Ovary (tissue), 9 donors: ENCODE results near the gene SLC2A5. TPM values are rescaled to one million over a fixed set of nuclear protein-coding genes. Genes with fewer than 3 reads are reported as not detected.

Experiments
- DNase-seq, 5 donors: peaks; one replicate each; pipeline ENCODE4 v3.0.0-alpha.2; 2019 to 2020
- H3K27ac ChIP-seq, 2 donors: fragments of 200-600 bp; one replicate each; pipeline versions ENCODE4 v1.5.1 to v1.8.0; 2019 to 2022
- H3K27me3 ChIP-seq: fragments of 200-600 bp; one replicate; pipeline ENCODE4 v1.8.0; 2022
- H3K36me3 ChIP-seq: fragments of 200-600 bp; sonication (generic); one replicate; pipeline ENCODE4 v1.5.1; 2019
- H3K4me1 ChIP-seq: one replicate; pipeline ENCODE4 v1.8.1; 2013; ENCODE audit warnings: mild to moderate bottlenecking, moderate library complexity; ENCODE audit not compliant: insufficient read depth
- H3K4me3 ChIP-seq: fragments of 200-600 bp; sonication (generic); one replicate; pipeline ENCODE4 v1.5.1; 2017
- H3K9me3 ChIP-seq, 2 donors: fragments of 200-600 bp in 1 of 2; sonication (generic) in 1 of 2; one replicate each; pipeline versions ENCODE4 v1.5.1 to v1.8.1; 2013 to 2019; ENCODE audit warnings: mild to moderate bottlenecking in 1 of 2, moderate library complexity in 1 of 2
- CTCF ChIP-seq, 3 donors: fragments of 450-650 bp in 2 of 3; fragments of 200-600 bp in 1 of 3; IDR thresholded peaks; one replicate each; pipeline versions ENCODE4 v1.5.1 to v1.8.0; 2016 to 2022; ENCODE audit warnings: antibody characterized with exemption in 3 of 3, mild to moderate bottlenecking in 1 of 3
- EP300 ChIP-seq: sonication (generic); formaldehyde crosslinking; IDR thresholded peaks from one replicate; pipeline ENCODE4 v1.6.1; 2017; ENCODE audit warnings: antibody characterized with exemption
- POLR2A ChIP-seq: fragments of 450-650 bp; IDR thresholded peaks from one replicate; pipeline ENCODE4 v1.6.1; 2017; ENCODE audit warnings: antibody characterized with exemption, mild to moderate bottlenecking, moderate library complexity
- WGBS, 3 donors: extraction: QIAGEN DNeasy Blood & Tissue Kit in 1 of 3; methylation state at CpG; one replicate each; pipeline versions ENCODE4 v1.1.5 to v1.1.7; 2013 to 2017; 5-methylcytosine and 5-hydroxymethylcytosine counted together
- intact Hi-C, 4 donors: fragments of 100-400 bp; cut with DNase I; formaldehyde crosslinking; loops; one replicate each; pipeline versions ENCODE4 v1.11.0 to v1.15.1; 2022 to 2023
- polyA plus RNA-seq, 2 donors: library from polyadenylated mRNA; stranded (reverse); fragments of 200-250 nt in 1 of 2; fragments of 350-450 nt in 1 of 2; fragmentation: Illumina TruSeq in 1 of 2; extraction: RNeasy Lipid Tissue Mini Kit (QIAGEN cat#74804) in 1 of 2; gene quantifications; one replicate each; pipeline ENCODE4 v1.2.3, GENCODE V29; 2013 to 2014
- small RNA-seq: library from RNA; depleted of rRNA; stranded (forward); fragments of <200 nt; gene quantifications from one replicate; pipeline ENCODE3, GENCODE V24; 2016
- total RNA-seq, 7 donors: library from RNA; depleted of rRNA in 2 of 7; stranded (reverse); fragments of >200 nt in 2 of 7; fragmentation: NEBNext Ultra II Directional in 3 of 7; extraction: Animal tissue kit (Norgen Biotek cat#: 25700) in 3 of 7; gene quantifications; one replicate each; pipeline versions ENCODE4 v1.1.0 to v1.2.4, GENCODE V29; 2016 to 2023
- donor health status: DM: no; HTN: no; CAD: no; lungs with moderate emphysema.
- donor health status: DM: no; HTN: no; CAD: no.
- donor health status: Bipolar disorder and iron deficiency.
- donor health status: DM: yes; HTN: yes; CAD: no.
- donor health status: DM: no; HTN: no; CAD: no.
- donor health status: DM: yes; HTN: yes; CAD: no.

The SLC2A5 gene
- total and polyA plus RNA-seq, 9 donors = 0.64 to 19.4 (median 5.6) TPM

GRCh38 chr1:8987881-8988617 lies 81.4 kb downstream of the SLC2A5 start:
- Histone ChIP-seq H3K4me3 (no peak overlapping the region), H3K27me3 (no peaks in the 10 kb centered on the region), H3K9me3 (no peaks in the 10 kb centered on the region), H3K4me1 (peaks cover 4% of the 10 kb centered on the region), H3K27ac (no peak overlapping the region), H3K36me3 (no peaks in the 10 kb centered on the region)
- 25 to 27% (median 27%) methylated on average over 9 of the region's 9 CpGs for WGBS, 3 donors
- peak; percentile 28 to 73 (median 67) for DNase-seq
- intact Hi-C loops = loop anchor here (2.0 to 10.0 kb wide), 5 partner anchors 63 to 129 kb away; no protein-coding TSS in a partner anchor
- no peak for TF ChIP-seq POLR2A
- TF ChIP-seq CTCF (IDR thresholded peaks at IDR 0.05) = peak; percentile 73 to 82 (median 77)
- TF ChIP-seq EP300 = no peak

GRCh38 chr1:8986814-8987190 lies 82.6 kb downstream of the SLC2A5 start:
- no peak for DNase-seq
- H3K27ac ChIP-seq = no peak overlapping the region
- TF ChIP-seq CTCF (IDR thresholded peaks at IDR 0.05) (no peak), EP300 (no peak), POLR2A (no peak)
- intact Hi-C loops = loop anchor here (5.0 to 10.0 kb wide), 4 partner anchors 62 to 125 kb away; no protein-coding TSS in a partner anchor
- H3K4me3 ChIP-seq = no peak overlapping the region
- no peaks in the 10 kb centered on the region for H3K36me3 ChIP-seq
- WGBS, 3 donors = 91 to 92% (median 92%) methylated on average over 10 of the region's 10 CpGs
- no peaks in the 10 kb centered on the region for H3K9me3 ChIP-seq
- no peaks in the 10 kb centered on the region for H3K27me3 ChIP-seq
- peaks cover 4% of the 10 kb centered on the region for H3K4me1 ChIP-seq

- Histone ChIP-seq H3K27me3 (no peaks in the 10 kb centered on the region), H3K9me3 (no peaks in the 10 kb centered on the region), H3K4me3 (no peak overlapping the region), H3K27ac (no peak overlapping the region), H3K4me1 (peaks cover 4% of the 10 kb centered on the region), H3K36me3 (no peaks in the 10 kb centered on the region)
- 56 to 66% (median 60%) methylated on average over 14 of the region's 14 CpGs for WGBS, 3 donors
- peak in 4 of 5 donors; percentile 25 to 65 (median 48) for DNase-seq
- intact Hi-C loops = loop anchor here (5.0 to 10.0 kb wide), 4 partner anchors 61 to 124 kb away; no protein-coding TSS in a partner anchor
- TF ChIP-seq CTCF (IDR thresholded peaks at IDR 0.05) (no peak), EP300 (no peak), POLR2A (no peak)
These were observed 83.3 kb downstream of the SLC2A5 start for GRCh38 chr1:8985915-8986813.

Small RNA genes lying within 50 kb of the gene (small RNA-seq; reads per million reads assigned to genes)
- not detected for gene RF00424

Other genes with a start within 250 kb of the SLC2A5 start
- 100 to 1,000 TPM; 158 to 569 (median 404) TPM for gene ENO1, start 190.9 kb downstream of the SLC2A5 start, total RNA-seq
- gene ENO1, start 190.9 kb downstream of the SLC2A5 start, polyA plus RNA-seq = 100 to 1,000 TPM; 215 to 481 TPM
- not detected for gene CA6, start 123.8 kb downstream of the SLC2A5 start, total RNA-seq
- gene CA6, start 123.8 kb downstream of the SLC2A5 start, polyA plus RNA-seq = not detected
- gene SLC2A7, start 43.2 kb downstream of the SLC2A5 start, total RNA-seq = not detected
- not detected for gene SLC2A7, start 43.2 kb downstream of the SLC2A5 start, polyA plus RNA-seq
- 10 to 100 TPM in 4 of 7 donors, 1 to 10 TPM in 3; 4.8 to 17.8 (median 12.2) TPM for gene GPR157, start 59.5 kb upstream of the SLC2A5 start, total RNA-seq
- gene GPR157, start 59.5 kb upstream of the SLC2A5 start, polyA plus RNA-seq = 1 to 10 TPM; 3.1 to 3.6 TPM
- 100 to 1,000 TPM in 3 of 7 donors, 10 to 100 TPM in 4; 63.8 to 148 (median 91.3) TPM for gene H6PD, start 165.1 kb upstream of the SLC2A5 start, total RNA-seq
- gene H6PD, start 165.1 kb upstream of the SLC2A5 start, polyA plus RNA-seq = 10 to 100 TPM; 47.0 to 70.4 TPM
- 10 to 100 TPM; 20.6 to 69.6 (median 34.4) TPM for gene SPSB1, start 223.3 kb upstream of the SLC2A5 start, total RNA-seq
- 10 to 100 TPM; 20.4 to 35.2 TPM for gene SPSB1, start 223.3 kb upstream of the SLC2A5 start, polyA plus RNA-seq